ENCODE results near the gene AQP5.

The AQP5 gene

DNA sequence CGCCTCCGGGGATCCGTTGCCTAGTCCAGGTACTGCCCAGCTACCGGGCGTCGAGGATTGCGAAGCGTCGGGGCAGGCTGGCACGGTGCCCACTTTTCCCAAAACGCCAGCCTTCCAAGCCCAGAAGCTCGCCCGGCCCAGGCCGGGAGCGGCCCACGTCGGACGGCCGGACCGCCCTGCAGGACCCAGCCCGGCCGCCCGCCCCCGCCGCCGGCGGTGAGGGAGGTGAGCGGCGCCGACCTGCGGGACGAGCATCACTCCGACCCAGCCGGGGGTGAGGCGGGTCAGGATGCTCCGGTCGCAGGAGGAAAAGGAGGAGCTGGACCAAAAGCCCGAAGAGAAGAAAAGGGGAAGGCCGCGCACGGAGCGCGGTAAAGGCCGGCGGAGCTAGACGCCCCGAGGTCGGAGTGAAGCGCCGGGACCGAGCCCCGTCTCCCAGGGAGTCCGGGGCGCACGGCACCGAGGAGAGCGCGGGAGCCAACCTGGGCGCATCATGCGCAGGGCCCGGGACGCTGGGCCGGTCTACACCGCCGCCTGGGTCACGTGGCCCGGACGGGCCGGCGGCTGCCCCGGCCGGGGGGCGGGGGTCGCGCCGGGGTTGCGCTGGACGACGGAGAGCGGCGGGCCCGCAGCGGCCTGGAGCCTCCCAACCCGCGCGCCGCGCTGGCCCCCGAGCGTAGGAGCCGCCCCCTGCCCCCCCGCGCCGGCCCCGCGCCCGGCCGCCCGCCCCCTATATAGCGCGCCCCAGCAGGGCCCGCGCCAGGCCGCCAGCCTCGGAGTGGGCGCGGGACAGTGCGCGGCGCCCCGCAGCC is at the start of gene AQP5:
TSS of gene AQP5 (plus strand) at position 762 of the 812 bp plus-strand sequence. CDS start 146 bp downstream, outside the sequence.
- no peak for DNase-seq (ENCODE audit: low spot score)

DNA sequence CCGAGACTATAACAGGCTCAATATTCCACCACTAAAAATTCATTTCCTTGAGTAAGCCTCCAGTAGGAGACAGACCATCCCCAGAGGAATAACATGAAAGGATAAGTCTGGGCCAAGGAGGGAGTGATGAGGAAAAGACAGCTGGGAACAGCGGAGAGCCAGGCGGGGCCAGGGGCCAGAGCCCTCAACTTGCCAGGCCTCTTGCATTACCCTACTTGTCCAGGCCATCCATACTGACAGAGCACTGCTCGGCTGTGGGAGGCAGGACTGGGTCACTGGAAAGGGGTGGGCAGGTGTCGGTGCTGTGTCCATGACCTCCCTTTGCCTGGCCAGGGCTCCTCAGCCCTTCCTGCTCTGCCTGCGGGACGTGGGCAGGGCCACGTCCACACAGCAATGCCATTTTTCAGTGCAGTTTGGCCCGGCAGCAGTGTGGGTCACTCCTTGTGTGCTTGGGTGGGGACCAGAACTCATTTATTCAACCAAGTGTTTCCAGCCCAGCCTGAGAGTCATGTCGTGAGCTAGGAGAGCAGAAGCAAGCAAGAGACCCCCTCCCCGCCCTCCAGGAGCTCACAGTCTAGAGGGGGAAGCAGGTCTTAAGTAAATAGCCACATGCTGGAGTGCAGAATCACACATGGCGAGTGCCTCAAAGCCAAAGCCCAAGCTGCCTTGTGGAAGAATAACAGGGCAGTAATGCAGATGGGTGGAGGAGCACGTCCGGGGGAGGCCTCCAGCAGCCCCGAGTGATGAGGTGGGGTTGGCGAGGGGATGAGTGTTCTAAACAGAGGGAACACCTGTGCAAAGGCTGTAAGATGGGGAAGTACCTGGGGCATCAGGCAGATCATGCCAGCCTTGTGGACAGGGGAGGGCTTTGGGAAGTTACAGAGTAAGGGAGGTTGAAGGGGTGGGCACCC is 49.1 kb upstream of the AQP5 start:
- no peak for DNase-seq (ENCODE audit: low spot score)

DNA sequence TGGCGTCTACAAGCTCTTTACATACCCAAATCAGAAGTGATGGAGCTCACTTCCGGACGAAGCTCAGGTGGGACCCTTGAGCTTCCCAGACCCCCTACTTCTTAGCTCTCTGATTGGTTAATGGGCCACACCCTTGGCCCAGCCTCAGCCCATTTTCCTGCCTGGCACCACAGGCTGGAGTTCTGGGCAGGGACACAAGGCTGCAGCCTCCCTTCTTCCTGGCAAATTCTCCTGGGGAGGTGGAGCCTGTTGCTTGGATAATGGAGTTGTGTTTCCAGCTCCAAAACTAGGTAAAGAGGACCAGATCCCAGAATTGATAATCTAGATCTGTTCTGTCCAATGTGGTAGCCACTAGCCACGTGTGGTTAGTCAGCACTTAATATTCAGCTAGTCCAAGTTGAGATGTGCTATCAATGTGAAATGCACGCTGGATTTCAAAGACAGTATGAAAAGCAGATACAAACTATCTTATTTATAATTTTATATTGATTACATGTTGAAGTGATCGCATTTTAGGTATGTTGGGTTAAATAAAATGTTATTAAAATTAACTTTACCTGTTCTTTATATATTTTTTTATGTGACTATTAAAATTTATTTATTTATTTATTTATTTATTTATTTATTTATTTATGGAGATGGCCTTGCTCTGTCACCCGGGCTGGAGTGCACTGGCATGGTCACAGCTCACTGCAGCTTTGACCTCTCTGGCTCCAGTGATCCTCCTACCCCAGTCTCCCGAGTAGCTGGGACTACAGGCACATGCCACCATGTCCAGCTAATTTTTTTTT is 45.3 kb upstream of the AQP5 start:
- no peak for DNase-seq (ENCODE audit: low spot score)

DNA sequence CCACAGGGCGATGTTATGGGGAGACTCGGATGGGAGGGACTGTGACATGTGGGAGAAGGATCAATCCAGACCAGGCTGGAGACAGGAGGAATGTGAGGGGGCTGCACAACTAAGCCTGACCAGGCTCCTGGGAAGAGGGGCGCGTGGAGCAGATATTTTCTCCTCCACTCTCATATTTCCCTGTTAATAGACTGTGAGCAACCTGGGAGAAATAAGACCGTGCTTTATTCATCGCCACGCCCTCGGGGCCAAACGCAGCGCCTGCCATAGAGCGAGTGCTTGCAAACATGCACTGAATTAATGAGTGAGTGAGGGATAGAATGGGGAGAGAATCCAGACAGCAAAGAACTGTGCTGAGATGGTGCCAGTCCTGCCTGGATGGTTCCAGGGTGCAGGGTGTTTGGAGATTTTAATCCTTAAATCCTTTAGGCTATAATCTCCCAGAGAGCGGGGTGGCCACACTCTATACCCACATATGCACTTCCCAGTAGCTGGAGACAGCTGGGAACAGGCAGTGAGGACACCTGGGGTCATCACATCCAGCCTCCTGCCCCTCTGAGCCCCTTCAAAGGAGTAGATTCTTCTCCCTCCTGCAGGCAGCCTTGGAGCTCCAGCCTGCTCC is 44.4 kb upstream of the AQP5 start:
- no peak for DNase-seq (ENCODE audit: low spot score)

DNA sequence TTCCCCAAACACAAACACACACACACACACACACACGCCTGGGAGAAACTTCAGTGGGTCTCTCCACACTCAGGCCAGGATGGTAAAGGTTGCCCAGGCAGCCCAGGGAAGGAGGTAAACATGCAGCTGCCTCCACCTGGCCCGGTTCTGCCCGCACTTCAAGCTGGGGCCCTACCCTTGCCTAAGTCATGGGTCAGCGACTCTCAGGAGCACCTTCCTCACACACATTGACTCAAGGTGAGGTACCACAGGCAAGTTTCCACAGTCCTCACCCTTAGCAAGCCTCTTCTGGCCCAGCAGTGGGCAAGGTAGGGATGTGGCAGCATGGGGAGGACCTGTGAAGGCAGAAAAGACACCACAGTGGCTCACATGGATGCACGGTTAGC is 43.9 kb upstream of the AQP5 start:
- DNase-seq (ENCODE audit: low spot score) = no peak

DNA sequence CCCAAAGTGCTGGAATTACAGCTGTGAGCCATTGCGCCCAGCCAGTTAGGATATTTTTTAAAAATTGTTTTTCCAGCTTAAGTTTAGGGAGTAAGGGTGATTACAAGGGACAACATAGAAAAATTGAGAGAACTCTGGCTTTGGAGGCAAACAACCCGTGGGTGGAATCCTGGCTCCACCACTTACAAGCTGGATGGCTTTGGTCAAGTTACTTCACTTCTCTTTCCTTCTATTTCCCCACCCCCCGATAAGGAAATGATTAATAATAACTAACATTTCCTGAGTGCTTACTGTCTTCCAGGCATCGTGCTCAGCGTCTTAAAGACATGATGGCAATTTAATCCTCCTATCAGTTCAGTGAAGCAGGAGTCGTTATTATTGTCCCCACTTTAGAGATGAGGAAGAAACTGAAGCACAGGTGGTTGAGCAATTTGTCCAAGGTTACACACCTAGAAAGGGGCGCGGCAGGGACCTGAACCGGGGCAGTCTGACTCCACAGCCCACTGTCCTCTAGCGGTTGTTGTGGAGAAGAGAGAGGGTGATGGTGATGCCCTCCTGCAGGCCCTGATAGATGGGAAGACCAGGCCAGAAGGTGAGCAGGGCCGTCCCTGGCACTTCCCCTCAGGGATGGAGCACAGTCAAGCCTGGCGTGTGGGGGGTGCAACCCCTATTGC is 41.3 kb upstream of the AQP5 start:
- no peak for DNase-seq (ENCODE audit: low spot score)

DNA sequence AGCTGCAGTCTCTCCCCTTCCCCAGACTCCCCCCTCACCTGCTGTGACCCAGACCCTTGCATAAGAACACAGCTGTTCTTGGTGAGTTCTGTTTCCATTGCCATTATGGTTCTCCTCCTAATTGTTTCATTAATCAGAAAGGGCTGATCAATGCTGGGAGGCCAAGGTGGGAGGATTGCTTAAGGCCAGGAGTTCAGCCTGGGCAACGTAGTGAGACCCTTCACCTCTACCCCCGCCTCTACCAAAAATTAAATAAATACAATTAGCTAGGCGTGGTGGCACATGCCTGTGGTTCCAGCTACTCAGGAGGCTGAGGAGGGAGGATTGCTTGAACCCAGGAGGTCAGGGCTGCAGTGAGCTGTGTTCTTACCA is 40.8 kb upstream of the AQP5 start:
- no peak for DNase-seq (ENCODE audit: low spot score)

DNA sequence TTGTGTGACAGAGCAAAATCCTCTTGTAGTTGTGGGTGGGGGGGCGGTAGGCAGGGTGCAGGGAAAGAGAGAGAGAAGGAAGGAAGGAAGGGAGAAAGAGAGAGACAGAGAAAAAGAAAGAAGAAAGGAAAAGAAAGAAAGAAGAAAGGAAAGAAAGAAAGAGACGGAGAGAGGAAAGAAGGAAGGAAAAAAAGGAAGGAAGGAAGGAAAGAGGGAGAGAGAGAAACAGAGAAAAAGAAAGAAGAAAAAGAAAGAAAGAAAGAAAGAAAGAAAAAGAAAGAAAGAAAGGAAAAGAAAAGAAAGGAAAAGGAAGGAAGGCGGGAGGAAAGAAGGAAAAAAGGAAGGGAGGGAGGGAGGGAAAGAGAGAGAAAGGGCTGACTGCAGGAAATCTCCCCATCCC is 40.4 kb upstream of the AQP5 start:
- no peak for DNase-seq (ENCODE audit: low spot score)

DNA sequence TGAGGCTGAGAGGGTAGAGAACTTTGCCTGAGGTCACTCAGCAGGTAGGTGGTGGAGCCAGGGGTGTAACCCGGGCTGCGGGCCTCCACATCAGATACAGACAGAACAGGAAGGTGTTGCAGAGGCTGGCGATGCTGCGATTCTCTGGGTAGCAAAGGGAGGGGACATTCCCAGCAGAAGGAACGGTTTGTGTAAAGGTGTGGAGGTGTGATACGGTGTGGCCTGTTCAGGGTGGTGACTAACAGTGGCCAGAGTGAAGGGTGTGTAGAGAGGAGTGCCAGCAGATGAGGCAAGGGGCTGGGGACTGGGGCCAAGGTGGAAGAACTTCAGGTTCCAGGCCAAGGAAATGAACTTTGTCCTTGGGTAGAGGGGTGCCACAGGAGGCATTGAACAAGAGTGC is 39.7 kb upstream of the AQP5 start:
- no peak for DNase-seq (ENCODE audit: low spot score)

DNA sequence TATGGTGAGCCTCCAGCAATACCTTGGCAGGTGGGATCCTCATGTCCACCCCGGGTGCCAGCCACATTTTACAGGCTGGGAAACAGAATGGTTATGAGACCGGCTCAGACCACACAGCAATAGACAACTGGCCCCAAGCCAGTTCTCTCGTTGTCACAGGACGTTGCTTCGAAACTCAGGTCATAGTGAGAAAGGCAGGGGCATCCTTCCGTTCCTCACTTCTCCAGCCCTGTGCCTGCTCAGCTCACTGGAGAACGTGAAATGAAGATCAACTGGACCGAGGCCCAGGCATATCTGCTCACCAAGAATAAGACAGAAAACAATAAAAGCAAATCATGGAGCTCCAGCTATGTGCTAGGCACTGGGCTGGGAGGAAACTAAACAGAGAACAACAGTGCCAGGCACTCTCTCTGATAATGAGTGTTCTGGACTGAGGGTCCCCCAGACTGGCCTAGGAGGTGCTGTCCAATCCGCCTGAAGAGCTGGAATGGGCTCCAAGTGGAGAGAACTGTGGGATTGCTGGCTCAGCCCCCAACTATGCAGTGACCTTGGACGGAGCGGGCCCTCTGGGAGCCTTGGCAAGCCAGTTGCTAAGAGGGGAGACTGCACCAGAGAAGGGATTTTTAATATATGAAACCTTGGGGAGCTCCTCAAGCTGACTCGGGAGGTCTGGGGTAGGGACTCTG is 39.2 kb upstream of the AQP5 start:
- no peak for DNase-seq (ENCODE audit: low spot score)

DNA sequence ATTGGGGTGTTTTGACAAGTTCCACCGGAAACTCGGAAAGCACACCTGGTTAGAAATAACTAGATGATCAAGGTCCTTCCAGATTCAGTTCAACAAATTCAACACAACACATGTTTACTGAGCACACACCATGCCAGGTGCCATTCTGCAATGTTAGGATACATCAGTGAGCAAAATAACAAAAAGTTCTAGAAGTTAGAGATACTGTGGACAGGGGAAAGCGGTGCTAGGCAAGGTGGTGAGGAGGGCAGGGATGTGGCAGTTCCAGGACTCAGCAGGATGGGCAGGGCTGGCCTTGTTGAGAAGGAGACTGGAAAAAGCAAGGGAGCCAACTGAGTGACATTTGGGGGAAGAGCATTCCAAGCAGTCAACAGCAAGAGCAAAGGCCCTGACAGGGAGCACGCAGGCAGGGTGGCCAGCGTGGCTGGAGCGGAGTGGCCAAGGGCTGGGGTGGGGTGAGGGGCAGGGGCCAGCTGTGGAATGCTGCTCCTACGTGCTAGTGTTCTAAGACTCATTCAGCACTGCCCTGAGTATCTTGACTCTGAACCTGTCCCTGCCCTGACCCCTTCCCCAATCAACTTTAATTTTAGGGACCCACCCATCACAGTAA is 38.5 kb upstream of the AQP5 start:
- no peak for DNase-seq (ENCODE audit: low spot score)

DNA sequence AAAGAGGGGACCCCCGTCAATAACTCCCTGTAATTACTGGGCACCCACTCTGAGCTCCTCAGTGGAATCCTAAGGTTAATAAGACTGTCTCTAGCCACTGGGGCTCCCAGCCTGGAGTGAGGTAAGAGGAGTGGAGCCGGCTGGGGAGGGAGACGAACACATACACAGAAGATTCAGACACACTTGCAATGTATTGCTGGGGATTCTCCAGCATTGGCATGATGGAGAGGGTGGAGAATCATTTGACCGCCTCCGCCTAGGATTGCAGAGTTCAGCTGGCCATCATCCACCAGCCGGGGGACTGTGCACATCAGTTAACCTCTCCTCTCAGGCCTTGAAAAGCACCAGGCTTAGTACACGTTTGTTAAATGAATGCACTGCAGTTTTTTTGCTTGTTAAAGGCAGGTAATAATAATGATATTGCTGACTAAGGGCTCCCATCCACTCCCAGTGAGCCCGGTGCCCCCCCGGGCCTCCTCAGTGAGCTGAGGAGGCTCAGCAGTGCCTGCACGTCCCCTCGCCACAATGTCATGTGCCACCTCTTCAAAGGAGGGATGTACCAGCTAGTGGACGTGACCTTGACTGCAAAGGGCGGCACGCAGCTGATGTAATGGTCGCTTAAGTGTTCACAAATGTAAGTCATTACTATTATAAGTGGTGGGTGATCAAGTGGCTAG is 37.7 kb upstream of the AQP5 start:
- no peak for DNase-seq (ENCODE audit: low spot score)

DNA sequence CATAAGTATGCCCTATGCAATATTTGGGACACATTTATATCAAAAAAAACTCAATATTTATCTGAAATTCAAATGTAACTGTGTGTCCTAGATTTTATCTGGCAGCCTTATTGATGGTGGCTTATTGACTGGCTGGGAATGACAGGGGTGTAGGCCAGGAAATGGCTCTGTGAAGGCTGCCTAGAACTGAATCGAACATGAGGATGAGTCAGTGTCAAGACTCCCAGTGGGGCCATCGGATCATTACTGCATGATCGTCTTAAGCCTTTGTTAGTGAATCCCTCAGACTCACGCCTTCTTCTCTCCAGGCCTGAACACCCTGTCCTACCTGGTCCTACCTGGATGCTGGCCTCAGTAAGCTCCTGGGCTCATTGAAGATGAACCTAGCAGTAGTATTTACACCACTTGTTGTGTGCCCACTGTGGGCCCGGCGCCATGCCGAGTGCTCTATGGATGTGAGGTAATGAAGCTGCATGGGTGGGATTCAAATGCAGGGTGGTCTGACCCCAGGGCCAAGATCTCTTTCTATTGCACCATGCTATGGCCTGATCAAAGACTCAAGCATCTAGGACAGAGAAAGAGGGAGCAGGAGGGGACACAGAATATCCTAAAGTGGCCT is 36.9 kb upstream of the AQP5 start:
- DNase-seq (ENCODE audit: low spot score) = no peak

DNA sequence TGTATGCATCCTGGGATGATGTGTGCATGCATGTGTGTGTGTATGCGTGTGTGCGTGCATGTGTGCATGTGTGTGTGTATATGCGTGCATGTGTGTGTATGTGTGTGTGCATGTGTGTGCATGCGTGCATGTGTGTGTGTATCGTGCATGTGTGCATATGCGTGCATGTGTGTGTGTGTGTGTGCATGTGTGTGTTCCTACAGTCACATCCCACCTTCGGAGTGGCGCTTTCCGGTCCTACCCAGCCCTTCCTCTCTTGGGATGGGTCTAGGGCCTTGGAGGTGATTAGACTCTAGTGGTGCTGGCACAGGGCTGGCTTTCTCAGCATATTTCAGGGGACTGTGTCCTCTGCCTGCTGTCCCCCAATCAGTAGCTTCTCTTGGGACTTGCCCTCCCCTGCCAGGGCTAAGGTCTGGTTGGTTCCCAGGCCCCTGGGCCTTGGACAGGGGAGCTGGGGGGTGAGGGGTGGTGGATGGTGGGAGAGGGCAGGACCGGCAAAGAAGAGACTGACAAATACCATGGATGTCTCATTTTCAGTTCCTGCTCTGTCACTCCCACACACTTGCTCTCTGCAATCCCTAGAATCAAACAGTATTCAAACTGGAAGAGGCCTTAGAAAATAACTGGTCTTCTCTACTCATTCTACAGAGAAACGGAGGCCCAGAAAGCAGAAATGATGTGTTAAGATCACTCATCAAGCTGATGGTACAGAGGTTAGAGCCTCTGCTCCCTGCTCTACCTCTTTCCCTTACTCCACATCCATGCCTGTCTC is 36.1 kb upstream of the AQP5 start:
- DNase-seq (ENCODE audit: low spot score) = no peak

DNA sequence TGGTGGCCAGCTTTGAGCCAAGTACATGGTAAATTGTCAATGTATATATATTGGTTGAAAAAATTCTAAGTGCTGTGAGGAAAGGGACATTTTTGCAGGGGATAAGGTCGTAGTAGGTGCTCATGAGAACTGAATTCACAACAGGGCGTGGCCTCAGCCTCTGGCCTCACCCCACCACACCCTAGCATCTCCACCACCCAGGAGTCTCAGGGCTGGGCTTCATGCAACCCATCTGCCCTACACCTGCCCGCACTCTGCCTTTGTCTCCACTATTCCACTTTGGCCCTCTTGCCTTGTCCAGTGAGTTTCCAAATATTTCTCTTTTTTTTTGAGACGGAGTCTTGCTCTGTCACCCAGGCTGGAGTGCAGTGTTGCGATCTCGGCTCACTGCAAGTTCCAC is 33.2 kb upstream of the AQP5 start:
- DNase-seq (ENCODE audit: low spot score) = no peak

DNA sequence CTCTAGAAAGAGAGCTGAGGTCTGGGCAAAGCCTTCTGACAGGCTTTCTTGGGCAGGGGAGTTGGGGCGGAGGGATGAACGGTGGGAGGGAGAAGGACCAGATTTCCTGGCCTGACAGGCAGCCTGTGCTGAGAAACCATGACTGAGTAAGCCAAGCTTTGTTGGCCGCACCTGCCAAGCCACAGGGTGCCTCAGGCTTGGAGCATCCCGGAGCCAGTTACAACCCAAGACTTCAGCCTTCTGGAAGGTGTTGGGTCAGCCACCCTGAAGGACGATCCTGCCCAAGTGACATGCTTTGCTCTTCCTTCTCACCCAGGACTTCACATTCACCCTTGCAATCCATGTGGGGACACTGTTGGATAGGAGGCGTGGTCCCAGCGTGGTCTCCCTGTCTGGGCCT is 32.1 kb upstream of the AQP5 start:
- no peak for DNase-seq (ENCODE audit: low spot score)

DNA sequence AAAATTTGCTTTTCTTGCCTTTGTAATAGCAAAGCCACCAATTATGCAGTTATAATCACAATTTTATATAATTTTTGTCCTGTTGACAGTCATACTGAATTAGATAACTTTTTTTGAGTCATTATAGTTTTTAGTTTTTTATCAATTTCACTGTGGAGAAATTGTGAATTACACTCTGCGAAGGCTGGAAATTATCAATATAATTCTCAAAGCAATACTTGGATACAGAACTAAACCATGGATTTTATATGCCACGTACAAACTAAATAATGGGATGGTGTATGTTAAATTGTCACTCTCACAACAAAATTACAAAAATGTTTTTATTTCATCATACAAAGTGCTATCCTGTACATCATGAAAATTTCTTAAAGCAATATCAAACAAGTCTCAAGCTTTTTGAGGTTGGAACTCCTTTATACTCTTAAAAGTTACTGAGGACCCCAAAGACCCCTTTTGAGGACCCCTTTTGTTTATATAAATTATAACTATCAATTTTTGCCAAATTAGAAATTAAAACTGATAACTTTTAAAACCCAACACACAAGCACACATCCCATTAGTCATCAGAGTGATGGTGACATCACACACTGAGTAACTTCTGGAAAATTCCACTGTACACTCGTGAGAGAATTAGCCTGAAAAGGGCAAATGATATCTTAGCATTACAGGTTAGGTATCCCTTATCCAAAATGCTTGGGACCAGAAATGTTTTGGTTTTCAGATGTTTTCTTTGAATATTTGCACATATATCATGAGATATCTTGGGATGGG is 31.0 kb upstream of the AQP5 start:
- DNase-seq (ENCODE audit: low spot score) = no peak

DNA sequence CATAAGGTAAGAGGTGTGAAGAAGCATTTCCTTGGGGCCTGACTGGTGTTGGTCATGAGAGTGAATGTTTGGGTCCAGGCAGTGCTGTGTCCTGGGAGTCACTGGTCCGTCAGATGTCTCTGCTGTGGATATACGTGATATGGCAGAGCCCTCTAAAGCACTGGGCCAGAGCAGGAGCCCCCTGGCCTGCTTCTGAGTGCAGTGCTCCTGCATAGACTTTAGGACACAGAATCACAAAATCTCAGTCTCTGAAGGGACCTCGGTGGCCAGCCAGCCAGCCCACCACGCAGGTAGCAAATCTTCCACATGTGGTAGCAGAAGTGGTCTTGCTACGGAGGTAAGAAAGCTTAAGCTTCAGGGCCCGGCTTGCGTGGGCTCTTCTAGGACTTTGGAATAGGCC is 29.6 kb upstream of the AQP5 start:
- DNase-seq (ENCODE audit: low spot score) = no peak
